A673 (cell line): ENCODE data around the gene C17orf78.

Source experiments
- CTCF ChIP-seq: fragments of 300-800, 200-600 bp; sonication (generic); conservative IDR thresholded peaks from 2 replicates; pipeline ENCODE4 v1.5.1; 2017; ENCODE audit warnings: low read depth, mild to moderate bottlenecking, antibody characterized with exemption, low read length, moderate library complexity, mixed read lengths
- EZH2 ChIP-seq: fragments of 200-600 bp; sonication (generic); IDR thresholded peaks from 2 replicates; pipeline ENCODE4 v1.6.1; 2017; ENCODE audit warnings: borderline replicate concordance, low read depth, mild to moderate bottlenecking, mixed read lengths, antibody characterized with exemption, low read length; ENCODE audit not compliant: poor library complexity, severe bottlenecking

GRCh38 chr17:37375706-37376105 is at the start of gene C17orf78:
- no peak for TF ChIP-seq CTCF
- no peak for TF ChIP-seq EZH2
